Transverse colon (tissue), 4 donors: Measurements from ENCODE around the gene TNFSF15.

Experiments used
- EP300 ChIP-seq: sonication (generic); formaldehyde crosslinking; IDR thresholded peaks from one replicate; pipeline ENCODE4 v1.6.1; 2017; ENCODE audit warnings: antibody characterized with exemption, low read depth
- POLR2A ChIP-seq: fragments of 450-650 bp; IDR thresholded peaks from one replicate; pipeline ENCODE4 v1.6.1; 2016; ENCODE audit warnings: antibody characterized with exemption, mild to moderate bottlenecking, moderate library complexity
- POLR2AphosphoS5 ChIP-seq, 3 donors: sonication (generic); formaldehyde crosslinking; IDR thresholded peaks; one replicate each; pipeline ENCODE4 v1.6.1; 2016; ENCODE audit warnings: antibody characterized with exemption in 3 of 3
- TF ChIP-seq, protein P1 (sequence below), 5 experiments: fragments of 200-600 bp in 3 of 5; fragments of 450-650 bp in 2 of 5; sonication (generic) in 3 of 5; IDR thresholded peaks; 1 replicate in 2 of 5; 2 replicates in 3 of 5; pipeline ENCODE4 v1.5.1; 2016 to 2017; ENCODE audit warnings: antibody characterized with exemption in 5 of 5, inconsistent platforms in 3 of 5, mild to moderate bottlenecking in 2 of 5, moderate library complexity in 1 of 5

DNA sequence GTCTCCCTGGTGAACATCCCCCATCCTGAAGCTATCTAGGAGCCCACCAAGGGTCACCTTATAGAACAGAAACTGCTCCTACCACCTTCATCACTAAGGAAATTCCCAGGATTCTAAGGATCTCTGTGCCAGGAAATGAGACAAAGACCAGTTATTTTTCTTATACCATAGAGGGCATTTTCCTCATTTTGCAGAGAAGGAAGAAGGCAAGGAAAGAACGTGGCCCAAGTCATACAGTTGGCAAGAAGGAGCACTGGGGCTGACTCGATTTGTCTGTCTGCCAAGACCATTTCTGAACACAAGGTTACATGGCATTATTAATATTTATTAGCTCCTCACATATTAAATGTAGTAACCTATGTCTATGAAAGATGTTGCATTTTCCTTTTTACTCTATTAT is 49.6 kb upstream of the TNFSF15 start:
- TF ChIP-seq POLR2A (no peak), POLR2AphosphoS5 (IDR thresholded peaks at IDR 0.05) (no peak), EP300 (no peak)
- TF ChIP-seq, protein P1, sequence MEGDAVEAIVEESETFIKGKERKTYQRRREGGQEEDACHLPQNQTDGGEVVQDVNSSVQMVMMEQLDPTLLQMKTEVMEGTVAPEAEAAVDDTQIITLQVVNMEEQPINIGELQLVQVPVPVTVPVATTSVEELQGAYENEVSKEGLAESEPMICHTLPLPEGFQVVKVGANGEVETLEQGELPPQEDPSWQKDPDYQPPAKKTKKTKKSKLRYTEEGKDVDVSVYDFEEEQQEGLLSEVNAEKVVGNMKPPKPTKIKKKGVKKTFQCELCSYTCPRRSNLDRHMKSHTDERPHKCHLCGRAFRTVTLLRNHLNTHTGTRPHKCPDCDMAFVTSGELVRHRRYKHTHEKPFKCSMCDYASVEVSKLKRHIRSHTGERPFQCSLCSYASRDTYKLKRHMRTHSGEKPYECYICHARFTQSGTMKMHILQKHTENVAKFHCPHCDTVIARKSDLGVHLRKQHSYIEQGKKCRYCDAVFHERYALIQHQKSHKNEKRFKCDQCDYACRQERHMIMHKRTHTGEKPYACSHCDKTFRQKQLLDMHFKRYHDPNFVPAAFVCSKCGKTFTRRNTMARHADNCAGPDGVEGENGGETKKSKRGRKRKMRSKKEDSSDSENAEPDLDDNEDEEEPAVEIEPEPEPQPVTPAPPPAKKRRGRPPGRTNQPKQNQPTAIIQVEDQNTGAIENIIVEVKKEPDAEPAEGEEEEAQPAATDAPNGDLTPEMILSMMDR (IDR thresholded peaks at IDR 0.05), result no peak
